H9 (cell line): Measurements from ENCODE around the gene CSRNP2. TPM values are rescaled to one million over a fixed set of nuclear protein-coding genes. Genes with fewer than 3 reads are reported as not detected.

ENCODE experiments used
- DNase-seq: peaks from one replicate; pipeline ENCODE4 v3.0.0-alpha.2; 2017
- H2AFZ ChIP-seq: one replicate; pipeline ENCODE4 v1.6.1; 2013; ENCODE audit warnings: mild to moderate bottlenecking, low read length, control low read depth, moderate library complexity
- H2AK5ac ChIP-seq: 2 replicates; pipeline ENCODE4 v1.6.1; 2013; ENCODE audit warnings: low read length, control low read depth, mixed read lengths; ENCODE audit not compliant: insufficient read length
- H2BK120ac ChIP-seq: one replicate; pipeline ENCODE4 v1.6.1; 2013; ENCODE audit warnings: low read depth, mild to moderate bottlenecking, low read length, control low read depth, inconsistent platforms; ENCODE audit not compliant: poor library complexity, severe bottlenecking
- H2BK12ac ChIP-seq: 2 replicates; pipeline ENCODE4 v1.6.1; 2013; ENCODE audit warnings: low read length, control low read depth, mixed read lengths, low read depth; ENCODE audit not compliant: insufficient read length
- H2BK15ac ChIP-seq: 2 replicates; pipeline ENCODE4 v1.6.1; 2013; ENCODE audit warnings: low read depth, low read length, control low read depth
- H2BK20ac ChIP-seq: one replicate; pipeline ENCODE4 v1.6.1; 2013; ENCODE audit warnings: low read depth, mild to moderate bottlenecking, low read length, control low read depth, inconsistent platforms; ENCODE audit not compliant: poor library complexity, severe bottlenecking
- H2BK5ac ChIP-seq: 2 replicates; pipeline ENCODE4 v1.6.1; 2013; ENCODE audit warnings: low read length, control low read depth, mixed read lengths; ENCODE audit not compliant: insufficient read length
- H3K14ac ChIP-seq: 2 replicates; pipeline ENCODE4 v1.6.1; 2013; ENCODE audit warnings: low read length, control low read depth; ENCODE audit not compliant: insufficient read depth
- H3K18ac ChIP-seq: 2 replicates; pipeline ENCODE4 v1.6.1; 2013; ENCODE audit warnings: low read depth, mild to moderate bottlenecking, mixed read lengths, low read length, control low read depth; ENCODE audit not compliant: insufficient read length
- H3K23ac ChIP-seq: 2 replicates; pipeline ENCODE4 v1.6.1; 2013; ENCODE audit warnings: low read length, control low read depth, mixed read lengths, low read depth; ENCODE audit not compliant: insufficient read length
- H3K23me2 ChIP-seq: 2 replicates; pipeline ENCODE4 v1.6.1; 2013; ENCODE audit warnings: low read depth, mild to moderate bottlenecking, mixed read lengths, low read length, control low read depth; ENCODE audit not compliant: insufficient read length, poor library complexity, severe bottlenecking
- H3K27ac ChIP-seq: 2 replicates; pipeline ENCODE4 v1.5.1; 2013; ENCODE audit warnings: low read length, control low read depth, mixed read lengths, low read depth; ENCODE audit not compliant: insufficient read length
- H3K27me3 ChIP-seq: 2 replicates; pipeline ENCODE4 v1.6.1; 2013; ENCODE audit warnings: low read length, control low read depth, inconsistent platforms; ENCODE audit not compliant: insufficient read depth
- H3K4ac ChIP-seq: 2 replicates; pipeline ENCODE4 v1.6.1; 2013; ENCODE audit warnings: low read depth, mild to moderate bottlenecking, control low read depth, inconsistent platforms, low read length, moderate library complexity
- H3K4me1 ChIP-seq: 2 replicates; pipeline ENCODE4 v1.6.1; 2013; ENCODE audit warnings: low read length, control low read depth, inconsistent platforms; ENCODE audit not compliant: insufficient read depth
- H3K4me2 ChIP-seq: 2 replicates; pipeline ENCODE4 v1.6.1; 2013; ENCODE audit warnings: low read length, control low read depth, mixed read lengths; ENCODE audit not compliant: insufficient read length, insufficient read depth
- H3K56ac ChIP-seq: 2 replicates; pipeline ENCODE4 v1.6.1; 2013; ENCODE audit warnings: low read depth, mild to moderate bottlenecking, mixed read lengths, low read length, control low read depth; ENCODE audit not compliant: insufficient read length
- H3K79me1 ChIP-seq: 2 replicates; pipeline ENCODE4 v1.6.1; 2013; ENCODE audit warnings: low read depth, mild to moderate bottlenecking, moderate library complexity, low read length, control low read depth, inconsistent platforms; ENCODE audit not compliant: insufficient read depth, poor library complexity, severe bottlenecking
- H3K79me2 ChIP-seq: 2 replicates; pipeline ENCODE4 v1.6.1; 2013; ENCODE audit warnings: low read length, control low read depth, inconsistent platforms; ENCODE audit not compliant: insufficient read depth
- H3K9ac ChIP-seq: 2 replicates; pipeline ENCODE4 v1.6.1; 2013; ENCODE audit warnings: low read length, control low read depth, mixed read lengths; ENCODE audit not compliant: insufficient read length; ENCODE audit errors: extremely low read depth
- H3K9me3 ChIP-seq: one replicate; pipeline ENCODE4 v1.6.1; 2013; ENCODE audit warnings: low read depth, low read length, inconsistent platforms; ENCODE audit not compliant: control insufficient read depth
- H3T11ph ChIP-seq: one replicate; pipeline ENCODE4 v1.6.1; 2013; ENCODE audit warnings: mild to moderate bottlenecking, low read length, control low read depth, inconsistent platforms
- H4K20me1 ChIP-seq: one replicate; pipeline ENCODE4 v1.6.1; 2013; ENCODE audit not compliant: control insufficient read depth, insufficient read length, insufficient read depth
- H4K5ac ChIP-seq: 2 replicates; pipeline ENCODE4 v1.6.1; 2013; ENCODE audit warnings: low read depth, mild to moderate bottlenecking, mixed read lengths, low read length, control low read depth; ENCODE audit not compliant: insufficient read length
- H4K8ac ChIP-seq: replicated peaks from 2 replicates; pipeline ENCODE4 v1.6.1; 2013; ENCODE audit warnings: low read length, control low read depth, mixed read lengths, low read depth; ENCODE audit not compliant: insufficient read length
- H4K91ac ChIP-seq: 2 replicates; pipeline ENCODE4 v1.6.1; 2013; ENCODE audit warnings: low read depth, mild to moderate bottlenecking, moderate library complexity, mixed read lengths, low read length, control low read depth; ENCODE audit not compliant: insufficient read length
- H3K27ac Mint-ChIP-seq, 3 experiments: 2 replicates in 2 of 3; 3 replicates in 1 of 3; pipeline ENCODE4 v1.8.0; 2020 to 2021; ENCODE audit warnings: mixed read lengths in 3 of 3, mild to moderate bottlenecking in 1 of 3, moderate library complexity in 1 of 3
- H3K27me3 Mint-ChIP-seq: 2 replicates; pipeline ENCODE4 v1.8.0; 2021; ENCODE audit warnings: low read depth, mild to moderate bottlenecking, moderate library complexity, mixed read lengths
- H3K36me3 Mint-ChIP-seq, 3 experiments: 2 replicates in 2 of 3; 3 replicates in 1 of 3; pipeline ENCODE4 v1.8.0; 2020 to 2021; ENCODE audit warnings: low read depth in 3 of 3, mixed read lengths in 3 of 3; ENCODE audit not compliant: insufficient read depth in 1 of 3
- H3K4me1 Mint-ChIP-seq, 2 experiments: 2 replicates each; pipeline ENCODE4 v1.8.0; 2020; ENCODE audit warnings: mixed read lengths in 2 of 2
- H3K4me3 Mint-ChIP-seq, 2 experiments: 2 replicates in 1 of 2; 3 replicates in 1 of 2; pipeline ENCODE4 v1.8.0; 2020 to 2021; ENCODE audit warnings: mild to moderate bottlenecking in 2 of 2, mixed read lengths in 2 of 2, moderate library complexity in 1 of 2
- H3K9me3 Mint-ChIP-seq, 2 experiments: 2 replicates in 1 of 2; 3 replicates in 1 of 2; pipeline ENCODE4 v1.8.0; 2020; ENCODE audit warnings: mild to moderate bottlenecking in 2 of 2, mixed read lengths in 2 of 2, moderate library complexity in 1 of 2
- WGBS: extraction: QIAGEN DNeasy Blood & Tissue Kit; methylation state at CpG from one replicate; pipeline ENCODE4 v1.1.7; 2013; ENCODE audit warnings: missing lambda C conversion rate, low lambda C conversion rate, mixed read lengths; ENCODE audit not compliant: insufficient read length; ENCODE audit errors: extremely low coverage; 5-methylcytosine and 5-hydroxymethylcytosine counted together
- total RNA-seq: library from RNA; stranded (reverse); gene quantifications from 2 replicates; pipeline ENCODE4 v1.2.1, GENCODE V29; 2021
- TF ChIP-seq, protein P1 (sequence below): fragments of 200-600 bp; sonication (generic); conservative IDR thresholded peaks from 3 replicates; pipeline ENCODE4 v1.8.0; 2021; ENCODE audit warnings: antibody characterized with exemption, mild to moderate bottlenecking

The CSRNP2 gene
- total RNA-seq, 1 experiment from 2014 or later = 38.6 TPM

DNA sequence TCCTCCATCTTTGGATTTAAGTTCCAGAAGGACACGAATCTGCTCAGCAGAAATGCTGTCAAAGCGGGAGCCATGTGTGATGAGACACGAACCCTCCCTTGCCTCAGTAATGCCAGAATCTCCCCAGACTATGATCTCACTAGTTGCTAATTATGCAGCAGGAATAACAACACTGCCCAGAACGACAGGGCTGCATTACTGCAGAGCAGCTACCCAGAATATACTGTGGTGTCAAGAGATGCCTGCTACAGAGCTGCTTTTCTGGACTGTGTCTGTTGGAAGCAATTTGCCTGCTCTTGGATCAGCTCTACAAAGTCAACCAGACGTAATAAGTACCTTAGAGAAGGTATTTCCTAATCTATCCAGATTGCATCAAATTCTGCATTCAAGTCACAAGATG is 5.5 kb downstream of the CSRNP2 start:
- peaks cover 0 to 2% of the 10 kb centered on the region in 2 experiments; a peak in 2 of 5 replicates for H3K9me3 Mint-ChIP-seq
- H4K20me1 ChIP-seq = no peaks in the 10 kb centered on the region
- WGBS = no CpG with 5 or more reads among the region's 5 CpGs

More for the DNA sequence above, 5.5 kb downstream of the CSRNP2 start:
- Histone ChIP-seq H3K18ac (no peak overlapping the region), H3K9ac (no peak overlapping the region), H2BK120ac (no peak overlapping the region), H3K9me3 (no peaks in the 10 kb centered on the region), H3K23me2 (peaks cover 6% of the 10 kb centered on the region), H2BK15ac (no peak overlapping the region), H3T11ph (no peak overlapping the region), H3K4ac (no peak overlapping the region), H2AK5ac (no peak overlapping the region), H3K27me3 (no peaks in the 10 kb centered on the region), H4K5ac (no peak overlapping the region), H3K4me1 (peaks cover 2% of the 10 kb centered on the region; the same call in 1 of the 2 replicates), H3K14ac (no peak overlapping the region), H2BK20ac (no peak overlapping the region), H2BK5ac (no peak overlapping the region), H2AFZ (no peak overlapping the region), H3K79me1 (peaks cover 11% of the 10 kb centered on the region), H3K23ac (no peak overlapping the region), H4K91ac (no peak overlapping the region), H3K56ac (no peak overlapping the region), H3K27ac (no peak overlapping the region), H3K79me2 (peaks cover 12% of the 10 kb centered on the region; the same call in 1 of the 2 replicates), H3K4me2 (no peak overlapping the region), H4K8ac (no peak overlapping the region), H2BK12ac (no peak overlapping the region)
- Mint-ChIP-seq H3K27ac (peak overlapping the region in 2 of 3 experiments; percentile 33 to 37; a peak in 2 of 7 replicates), H3K27me3 (no peaks in the 10 kb centered on the region), H3K36me3 (peaks cover 21 to 40% (median 34%) of the 10 kb centered on the region in 3 experiments), H3K4me1 (peaks cover 13 to 17% of the 10 kb centered on the region in 2 experiments), H3K4me3 (no peak overlapping the region)
- TF ChIP-seq, protein P1, sequence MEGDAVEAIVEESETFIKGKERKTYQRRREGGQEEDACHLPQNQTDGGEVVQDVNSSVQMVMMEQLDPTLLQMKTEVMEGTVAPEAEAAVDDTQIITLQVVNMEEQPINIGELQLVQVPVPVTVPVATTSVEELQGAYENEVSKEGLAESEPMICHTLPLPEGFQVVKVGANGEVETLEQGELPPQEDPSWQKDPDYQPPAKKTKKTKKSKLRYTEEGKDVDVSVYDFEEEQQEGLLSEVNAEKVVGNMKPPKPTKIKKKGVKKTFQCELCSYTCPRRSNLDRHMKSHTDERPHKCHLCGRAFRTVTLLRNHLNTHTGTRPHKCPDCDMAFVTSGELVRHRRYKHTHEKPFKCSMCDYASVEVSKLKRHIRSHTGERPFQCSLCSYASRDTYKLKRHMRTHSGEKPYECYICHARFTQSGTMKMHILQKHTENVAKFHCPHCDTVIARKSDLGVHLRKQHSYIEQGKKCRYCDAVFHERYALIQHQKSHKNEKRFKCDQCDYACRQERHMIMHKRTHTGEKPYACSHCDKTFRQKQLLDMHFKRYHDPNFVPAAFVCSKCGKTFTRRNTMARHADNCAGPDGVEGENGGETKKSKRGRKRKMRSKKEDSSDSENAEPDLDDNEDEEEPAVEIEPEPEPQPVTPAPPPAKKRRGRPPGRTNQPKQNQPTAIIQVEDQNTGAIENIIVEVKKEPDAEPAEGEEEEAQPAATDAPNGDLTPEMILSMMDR = no peak
- DNase-seq = no peak
